NCI-H82 (cell line): Measurements from ENCODE around the gene PTPRS.

Experiments
- DNase-seq: peaks from one replicate; lab custom pipeline; 2025; lab: John Stamatoyannopoulos, UW

Gene PTPRS

GRCh38 chr19:5308451-5309437 lies 31.9 kb downstream of the PTPRS start:
- DNase-seq: no peak

- DNase-seq: no peak
These were observed 33.0 kb downstream of the PTPRS start for GRCh38 chr19:5307655-5308054.

DNA sequence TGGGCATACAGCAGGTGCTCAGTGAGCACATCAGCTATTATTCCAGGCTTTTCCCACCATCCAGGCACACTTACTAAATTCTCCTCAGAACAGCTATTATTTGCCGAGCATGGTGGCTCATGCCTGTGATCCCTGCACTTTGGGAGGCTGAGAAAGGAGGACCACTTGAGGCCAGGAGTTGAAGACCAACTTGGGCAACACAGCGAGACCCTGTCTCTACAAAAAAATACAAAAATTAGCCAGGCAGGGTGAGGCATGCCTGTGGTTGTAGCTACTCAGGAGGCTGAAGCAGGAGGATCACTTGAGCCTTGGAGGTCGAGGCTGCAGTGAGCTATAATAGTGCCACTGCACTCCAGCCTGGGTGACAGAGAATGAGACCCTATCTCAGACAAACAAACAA lies 35.4 kb downstream of the PTPRS start:
- no peak for DNase-seq

DNA sequence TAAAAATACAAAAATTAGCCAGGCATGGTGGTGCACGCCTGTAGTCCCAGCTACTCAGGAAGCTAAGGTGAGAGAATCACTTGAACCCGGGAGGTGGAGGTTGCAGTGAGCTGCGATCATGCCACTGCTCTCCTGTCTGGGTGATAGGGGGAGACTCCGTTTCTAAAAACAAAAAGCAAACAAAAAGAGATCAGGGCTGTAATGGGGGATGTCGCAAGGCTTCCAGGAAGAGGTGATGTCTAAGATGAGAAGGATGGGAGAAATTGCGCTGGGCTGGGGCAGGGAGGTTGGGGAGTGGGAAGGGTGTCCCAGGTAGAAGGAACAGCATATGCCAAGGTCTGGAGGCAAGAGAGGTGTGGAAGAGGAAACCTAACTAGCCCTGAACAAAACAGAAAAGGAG lies 36.1 kb downstream of the PTPRS start:
- DNase-seq: no peak

DNA sequence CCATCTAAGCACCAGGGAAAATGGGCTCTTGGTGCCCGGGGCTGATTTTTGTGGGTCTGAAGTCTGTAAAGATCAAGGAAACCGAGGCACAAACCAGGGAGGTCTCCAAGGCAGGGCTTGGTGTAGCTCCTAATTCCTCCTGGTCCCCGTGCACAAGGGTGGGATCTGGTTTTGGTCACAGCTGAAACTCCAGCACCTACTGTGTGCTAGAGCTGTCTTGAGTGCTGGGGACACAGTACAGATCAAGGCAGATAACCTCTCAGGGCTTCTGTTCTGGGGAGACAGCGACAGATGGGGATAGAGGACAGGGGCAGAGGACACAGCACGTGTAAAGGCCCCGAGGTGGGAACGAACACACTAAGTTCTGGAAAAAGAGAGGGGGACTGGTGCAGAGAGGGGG lies 37.4 kb downstream of the PTPRS start:
- no peak for DNase-seq

GRCh38 chr19:5302396-5302795 lies 38.2 kb downstream of the PTPRS start:
- peak; percentile 14 for DNase-seq

DNA sequence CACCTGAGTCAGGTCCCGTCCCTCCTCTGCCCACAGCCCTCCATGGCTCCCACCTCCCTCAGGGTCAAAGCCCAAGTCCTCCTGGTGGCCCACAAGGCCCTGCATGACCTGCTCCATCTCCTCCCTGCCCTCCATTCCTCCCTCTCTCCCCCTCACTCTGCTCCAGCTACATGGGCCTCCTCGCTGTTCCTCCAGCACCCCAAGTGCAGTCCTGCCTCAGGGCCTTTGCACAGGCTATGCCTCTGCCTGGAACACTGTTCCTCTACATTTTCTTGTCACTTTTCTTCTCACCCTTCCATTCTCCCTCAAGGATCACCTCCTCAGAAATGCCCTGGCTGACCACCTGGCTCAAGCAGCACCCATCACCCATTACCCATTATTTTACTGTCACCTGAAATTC lies 41.5 kb downstream of the PTPRS start:
- DNase-seq: no peak

- DNase-seq: no peak
These were observed 42.1 kb downstream of the PTPRS start for GRCh38 chr19:5298471-5298901.

- no peak for DNase-seq
These were observed 43.3 kb downstream of the PTPRS start for GRCh38 chr19:5297272-5297669.

DNA sequence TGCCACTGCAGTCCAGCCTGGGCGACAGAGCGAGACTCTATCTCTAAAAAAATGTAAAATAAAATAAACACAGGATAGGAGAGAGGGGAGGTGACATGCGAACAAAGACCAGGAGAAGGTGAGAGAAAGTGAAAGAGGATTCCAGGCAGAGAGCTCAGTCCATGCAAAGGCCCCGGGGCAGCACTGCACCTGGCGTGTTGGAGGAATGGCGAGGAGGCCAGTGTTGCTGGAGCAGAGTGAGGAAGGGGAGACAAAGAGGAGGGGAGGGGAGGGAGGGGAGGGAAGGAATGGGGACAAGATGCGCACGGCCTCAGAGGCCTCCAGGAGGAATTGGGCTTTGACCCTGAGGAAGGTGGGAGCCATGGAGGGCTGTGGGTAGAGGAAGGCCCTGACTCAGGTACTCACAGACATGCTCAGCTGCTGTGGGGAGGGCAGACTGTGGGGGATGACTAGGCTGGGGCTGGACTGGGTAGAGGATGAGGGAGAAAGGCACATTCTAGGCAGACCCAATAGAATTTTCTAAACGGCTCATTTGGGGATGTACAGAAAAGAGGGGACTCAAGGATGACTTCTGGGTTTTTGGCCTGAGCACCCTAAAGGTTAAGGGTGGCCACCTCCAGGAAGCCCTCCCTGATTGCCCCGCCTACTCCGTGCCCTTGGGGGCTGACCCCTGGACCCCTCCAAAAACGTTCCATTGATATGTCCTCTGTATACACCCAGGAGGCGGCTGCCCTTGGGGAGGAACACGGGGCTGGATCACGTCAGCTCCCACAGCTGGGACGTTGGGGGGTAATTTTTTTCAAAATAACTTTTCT lies 43.9 kb downstream of the PTPRS start:
- DNase-seq: no peak

DNA sequence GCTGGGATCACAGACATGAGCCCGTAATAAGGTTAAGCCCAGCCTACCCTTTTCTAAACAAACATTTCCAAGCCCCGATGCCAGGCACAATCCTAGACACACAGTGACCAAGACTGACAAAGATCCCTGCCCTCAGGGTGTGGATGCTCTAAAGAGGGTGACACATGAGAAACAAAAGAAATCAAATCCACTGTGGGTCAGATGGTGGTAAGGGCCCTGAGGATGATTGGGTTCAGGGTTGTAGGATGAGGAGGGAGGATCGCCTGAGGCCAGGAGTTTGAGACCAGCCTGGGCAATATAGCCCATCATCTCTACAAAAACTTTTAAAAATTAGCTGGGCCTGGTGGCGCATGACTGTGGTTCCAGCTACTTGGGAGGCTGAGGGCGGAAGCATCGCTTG lies 44.6 kb downstream of the PTPRS start:
- no peak for DNase-seq

DNA sequence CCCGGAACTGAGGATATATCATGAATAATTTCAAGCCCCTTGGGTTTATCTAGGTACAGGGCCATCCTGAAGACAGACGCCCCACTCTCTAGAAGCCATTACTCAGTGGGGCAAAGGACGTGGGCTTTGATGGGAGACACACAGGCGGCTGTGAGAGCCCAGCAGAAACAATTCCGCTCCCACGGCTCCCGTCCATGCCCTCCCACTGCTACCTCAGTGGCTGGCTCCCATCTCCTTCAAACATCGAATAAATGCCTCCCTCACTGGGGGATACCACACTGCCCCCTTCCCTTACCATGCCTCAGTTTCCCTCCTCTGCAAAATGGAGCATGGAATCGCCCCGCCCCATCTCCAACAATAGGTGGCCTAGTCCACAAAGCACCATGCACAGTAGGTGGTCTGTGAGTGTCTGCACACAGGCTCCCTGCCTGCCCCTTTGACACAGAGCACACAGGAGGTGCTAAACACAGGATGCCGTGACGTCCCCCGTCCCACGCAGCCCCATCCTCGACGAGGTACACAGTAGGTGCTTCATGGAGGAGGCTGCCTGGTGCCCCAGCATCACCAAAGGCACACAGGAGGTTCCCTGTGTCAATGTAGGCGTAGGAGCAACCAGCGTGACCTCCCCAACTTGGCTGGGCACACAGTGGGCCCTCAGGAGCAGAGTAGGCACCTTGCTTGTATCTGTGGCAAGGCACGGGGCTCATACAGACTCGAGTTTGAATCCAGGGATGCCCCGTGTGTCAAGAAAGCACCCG lies 46.0 kb downstream of the PTPRS start:
- no peak for DNase-seq

- peak; percentile 77 for DNase-seq
These were observed 46.8 kb downstream of the PTPRS start for GRCh38 chr19:5293612-5294378.

DNA sequence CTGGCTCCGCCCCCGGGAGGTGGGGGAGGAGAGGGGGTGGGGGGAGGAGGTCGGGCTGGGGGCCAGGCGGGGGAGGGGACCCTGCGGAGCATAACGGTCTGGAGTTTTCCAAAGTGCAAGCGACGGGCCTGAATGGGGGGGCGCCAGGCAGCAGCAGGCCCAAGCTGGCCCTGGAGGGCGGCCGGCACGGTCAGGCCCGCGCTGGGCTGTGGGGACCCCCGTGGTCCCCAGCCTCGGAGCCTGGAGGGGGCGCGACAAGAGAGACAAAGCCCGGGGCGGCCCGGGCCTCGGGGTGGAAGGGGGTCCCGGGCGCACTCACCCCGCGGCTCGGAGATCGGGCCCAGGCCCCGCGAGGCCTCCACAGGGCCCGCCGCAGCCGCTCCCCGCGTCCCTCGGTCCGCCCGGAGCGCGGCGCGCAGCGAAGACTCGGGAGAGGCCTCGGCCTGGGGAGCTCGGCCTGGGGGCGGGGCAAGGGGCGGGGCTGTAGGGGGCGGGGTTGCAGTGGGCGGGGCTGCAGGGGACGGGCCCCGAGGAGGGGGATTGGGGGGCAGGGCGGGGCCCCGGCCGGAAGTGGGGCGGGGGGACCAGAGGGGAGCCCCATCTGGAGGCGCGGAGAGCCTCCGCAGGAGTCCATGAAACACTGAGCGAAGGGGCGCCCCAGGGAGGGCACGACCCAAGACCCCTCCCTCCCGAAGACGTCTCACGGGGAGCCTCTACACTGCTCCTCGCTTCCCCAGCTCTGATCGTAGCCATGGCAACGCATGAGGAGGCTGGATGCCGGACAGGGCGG lies 47.6 kb downstream of the PTPRS start:
- DNase-seq: peak; percentile 79

DNA sequence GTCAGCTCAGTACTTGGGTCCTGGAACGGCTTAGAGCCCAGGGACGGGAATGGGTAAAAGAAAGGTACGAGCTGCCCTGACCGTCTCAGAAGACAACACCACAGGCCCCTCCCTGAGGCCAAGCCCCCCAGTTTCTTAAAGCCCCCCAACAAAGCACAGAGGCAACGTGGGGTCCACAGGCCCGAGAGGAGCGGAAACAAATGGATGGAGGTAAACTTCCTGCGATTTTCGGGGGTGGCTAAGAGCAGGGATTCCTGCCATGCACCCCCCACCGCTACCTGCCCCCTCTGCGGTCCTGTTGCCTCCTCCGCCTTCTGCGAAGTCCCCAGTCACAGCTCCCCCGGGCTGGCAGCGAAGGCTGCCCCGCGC lies 48.2 kb downstream of the PTPRS start:
- no peak for DNase-seq

DNA sequence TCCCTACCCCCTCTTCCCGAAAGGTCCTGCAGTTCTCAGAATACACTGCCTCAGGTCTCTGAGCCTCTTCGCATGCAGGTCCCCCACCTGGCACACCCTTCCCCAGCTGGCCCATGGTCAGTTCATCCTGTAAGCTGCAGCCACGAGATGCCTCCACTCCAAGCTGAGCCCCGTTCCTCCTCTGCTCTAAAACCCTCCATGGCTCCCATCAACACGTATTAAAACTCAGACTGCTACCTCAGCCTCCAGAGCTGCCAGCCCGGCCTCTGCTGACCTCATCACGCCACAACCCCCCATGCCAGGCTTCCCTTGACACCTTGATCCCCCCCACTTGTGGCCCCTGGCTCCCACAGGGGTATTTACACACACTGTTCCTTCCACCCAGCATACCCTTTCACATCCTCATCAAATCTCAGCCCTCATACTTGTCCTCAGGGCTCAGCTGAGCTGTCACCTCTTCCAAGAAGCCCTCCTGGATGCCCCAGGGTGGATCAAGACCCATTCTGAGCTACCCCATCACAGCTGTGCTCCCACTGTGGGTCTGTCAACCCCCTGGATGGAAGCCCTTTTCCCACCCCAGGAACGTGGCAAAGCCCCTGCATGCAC lies 48.9 kb downstream of the PTPRS start:
- DNase-seq: no peak
